Measurements from ENCODE around the gene C10orf90. TPM values are rescaled to one million over a fixed set of nuclear protein-coding genes. Genes with fewer than 3 reads are reported as not detected.

C10orf90 gene
- total and polyA plus RNA-seq, 4 donors, result not detected

DNA sequence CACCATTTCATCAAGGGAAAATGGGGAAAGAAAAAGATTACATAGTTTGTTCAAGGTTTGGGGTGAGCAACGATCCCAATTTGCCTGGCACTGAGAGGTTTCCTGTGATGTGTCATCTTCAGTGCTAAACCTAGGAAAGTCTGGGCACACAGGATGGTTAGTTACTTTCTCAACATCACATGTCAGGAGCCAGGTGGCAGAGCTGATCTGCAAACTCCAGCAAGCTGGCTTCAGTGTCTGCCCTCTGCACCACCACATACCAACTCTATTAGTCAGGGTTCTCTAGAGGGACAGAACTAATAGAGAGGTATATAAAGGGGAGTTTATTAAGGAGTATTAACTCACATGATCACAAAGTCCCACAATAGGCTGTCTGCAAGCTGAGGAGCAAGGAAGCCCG, 293.5 kb downstream of the C10orf90 start:
- peaks cover 0 to 20% (median 0%) of the 10 kb centered on the region in 5 donors for H3K4me1 ChIP-seq (ENCODE audit: control insufficient read depth in 5 of 5, insufficient read depth in 5 of 5, low read length in 5 of 5)
- DNase-seq (no peak), ATAC-seq (ENCODE audit: insufficient read depth, low FRiP score) (no peak)
- no peak overlapping the region for H3K4me3 ChIP-seq
- no peak overlapping the region for H3K27ac ChIP-seq (ENCODE audit: low read depth in 1 of 2, low read length in 1 of 2)
- H3K9ac ChIP-seq (ENCODE audit: insufficient read depth in 1 of 2, low read length in 2 of 2), result no peak overlapping the region
- H3K9me3 ChIP-seq (ENCODE audit: control insufficient read depth in 4 of 4, insufficient read depth in 3 of 4, low read length in 3 of 4), result peaks cover 0 to 4% (median under 1%) of the 10 kb centered on the region in 4 donors
- H3K27me3 ChIP-seq (ENCODE audit: control insufficient read depth in 3 of 3, insufficient read depth in 3 of 3, low read length in 2 of 3), result no peaks in the 10 kb centered on the region
- 87 to 88% methylated on average over 2 of the region's 2 CpGs for WGBS, 2 donors
- TF ChIP-seq, protein P1, sequence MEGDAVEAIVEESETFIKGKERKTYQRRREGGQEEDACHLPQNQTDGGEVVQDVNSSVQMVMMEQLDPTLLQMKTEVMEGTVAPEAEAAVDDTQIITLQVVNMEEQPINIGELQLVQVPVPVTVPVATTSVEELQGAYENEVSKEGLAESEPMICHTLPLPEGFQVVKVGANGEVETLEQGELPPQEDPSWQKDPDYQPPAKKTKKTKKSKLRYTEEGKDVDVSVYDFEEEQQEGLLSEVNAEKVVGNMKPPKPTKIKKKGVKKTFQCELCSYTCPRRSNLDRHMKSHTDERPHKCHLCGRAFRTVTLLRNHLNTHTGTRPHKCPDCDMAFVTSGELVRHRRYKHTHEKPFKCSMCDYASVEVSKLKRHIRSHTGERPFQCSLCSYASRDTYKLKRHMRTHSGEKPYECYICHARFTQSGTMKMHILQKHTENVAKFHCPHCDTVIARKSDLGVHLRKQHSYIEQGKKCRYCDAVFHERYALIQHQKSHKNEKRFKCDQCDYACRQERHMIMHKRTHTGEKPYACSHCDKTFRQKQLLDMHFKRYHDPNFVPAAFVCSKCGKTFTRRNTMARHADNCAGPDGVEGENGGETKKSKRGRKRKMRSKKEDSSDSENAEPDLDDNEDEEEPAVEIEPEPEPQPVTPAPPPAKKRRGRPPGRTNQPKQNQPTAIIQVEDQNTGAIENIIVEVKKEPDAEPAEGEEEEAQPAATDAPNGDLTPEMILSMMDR (IDR thresholded peaks at IDR 0.05; ENCODE audit: control extremely low read depth, extremely low read depth), result no peak
- H3K36me3 ChIP-seq (ENCODE audit: control insufficient read depth in 4 of 4, insufficient read depth in 4 of 4, low read length in 4 of 4), result no peaks in the 10 kb centered on the region

DNA sequence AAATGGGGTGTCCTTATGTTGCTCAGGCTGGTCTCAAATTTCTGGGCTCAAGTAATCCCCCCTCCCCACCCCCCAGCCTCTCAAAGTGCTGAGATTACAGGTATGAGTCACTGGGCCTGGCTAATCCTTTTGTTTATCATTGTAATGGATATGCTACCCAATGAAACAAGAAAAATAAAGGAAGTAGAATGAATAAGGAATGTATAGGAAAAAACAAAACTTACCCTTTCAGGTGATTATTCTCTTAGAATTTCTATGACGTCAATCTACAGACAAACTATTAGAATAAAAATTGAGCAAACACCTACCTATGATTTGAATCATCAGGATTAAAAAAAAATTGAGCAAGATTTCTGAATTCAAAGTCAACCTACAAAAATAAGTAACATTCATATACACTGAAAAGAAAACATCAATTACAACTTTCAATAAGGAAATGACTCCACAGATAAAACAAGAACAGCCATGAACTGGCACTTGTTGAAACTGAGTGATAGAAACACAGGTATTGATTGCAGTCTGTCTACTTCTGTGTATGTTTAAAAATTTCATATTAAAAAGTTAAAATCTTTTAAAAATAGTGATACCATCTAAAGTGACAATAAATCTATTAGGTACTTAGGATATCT, 294.5 kb downstream of the C10orf90 start:
- whole genome bisulfite sequencing, 2 donors, result 76 to 82% methylated on average over 1 of the region's 1 CpG
- TF ChIP-seq, protein P1 (IDR thresholded peaks at IDR 0.05; ENCODE audit: control extremely low read depth, extremely low read depth), result no peak
- Histone ChIP-seq H3K9me3 (ENCODE audit: control insufficient read depth in 4 of 4, insufficient read depth in 3 of 4, low read length in 3 of 4) (peaks cover 0 to 4% (median under 1%) of the 10 kb centered on the region in 4 donors), H3K27me3 (ENCODE audit: control insufficient read depth in 3 of 3, insufficient read depth in 3 of 3, low read length in 2 of 3) (no peaks in the 10 kb centered on the region), H3K4me1 (ENCODE audit: control insufficient read depth in 5 of 5, insufficient read depth in 5 of 5, low read length in 5 of 5) (peaks cover 0 to 20% (median 0%) of the 10 kb centered on the region in 5 donors), H3K36me3 (ENCODE audit: control insufficient read depth in 4 of 4, insufficient read depth in 4 of 4, low read length in 4 of 4) (no peaks in the 10 kb centered on the region), H3K27ac (ENCODE audit: low read depth in 1 of 2, low read length in 1 of 2) (no peak overlapping the region), H3K4me3 (no peak overlapping the region), H3K9ac (ENCODE audit: insufficient read depth in 1 of 2, low read length in 2 of 2) (no peak overlapping the region)
- no peak for ATAC-seq (ENCODE audit: insufficient read depth, low FRiP score)
- no peak for DNase-seq

DNA sequence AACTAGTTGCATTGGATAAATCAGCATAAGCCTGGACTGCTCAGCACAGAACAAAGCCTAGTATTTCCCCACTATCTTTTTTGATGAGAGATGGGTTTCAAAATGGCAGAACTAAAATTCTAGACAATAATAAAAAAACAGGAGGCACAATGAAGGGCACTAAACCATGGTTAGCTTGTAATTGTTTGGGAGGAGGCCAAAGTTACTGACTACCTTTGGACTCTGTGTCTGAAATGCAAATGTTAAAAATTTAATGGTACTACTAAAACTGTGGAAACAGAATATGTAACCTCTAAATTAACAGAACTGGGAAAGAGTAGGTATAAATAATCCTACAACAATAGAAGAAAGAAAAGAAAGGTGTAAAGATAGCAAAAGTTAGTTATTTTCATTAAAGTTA, 295.2 kb downstream of the C10orf90 start:
- H3K4me1 ChIP-seq (ENCODE audit: control insufficient read depth in 5 of 5, insufficient read depth in 5 of 5, low read length in 5 of 5), result peaks cover 0 to 20% (median 0%) of the 10 kb centered on the region in 5 donors
- no peak overlapping the region for H3K9ac ChIP-seq (ENCODE audit: insufficient read depth in 1 of 2, low read length in 2 of 2)
- no peak overlapping the region for H3K27ac ChIP-seq (ENCODE audit: low read depth in 1 of 2, low read length in 1 of 2)
- H3K27me3 ChIP-seq (ENCODE audit: control insufficient read depth in 3 of 3, insufficient read depth in 3 of 3, low read length in 2 of 3), result no peaks in the 10 kb centered on the region
- no peaks in the 10 kb centered on the region for H3K36me3 ChIP-seq (ENCODE audit: control insufficient read depth in 4 of 4, insufficient read depth in 4 of 4, low read length in 4 of 4)
- no peak for ATAC-seq (ENCODE audit: insufficient read depth, low FRiP score)
- TF ChIP-seq, protein P1 (IDR thresholded peaks at IDR 0.05; ENCODE audit: control extremely low read depth, extremely low read depth), result no peak
- no peak overlapping the region for H3K4me3 ChIP-seq
- H3K9me3 ChIP-seq (ENCODE audit: control insufficient read depth in 4 of 4, insufficient read depth in 3 of 4, low read length in 3 of 4), result peaks cover 0 to 4% (median under 1%) of the 10 kb centered on the region in 4 donors
- no peak for DNase-seq

Other genes starting within 250 kb of the C10orf90 start
- 100 to 1,000 TPM in 1 of 2 donors, 10 to 100 TPM in 1; 47.7 to 102 TPM for gene DOCK1, start 234.7 kb upstream of the C10orf90 start, total RNA-seq
- gene DOCK1, start 234.7 kb upstream of the C10orf90 start, polyA plus RNA-seq, result 10 to 100 TPM; 11.2 to 13.3 TPM

Data from lung (tissue), 12 donors.